SK-N-SH (cell line): ENCODE results near the gene PARP4. TPM values are rescaled to one million over a fixed set of nuclear protein-coding genes. Genes with fewer than 3 reads are reported as not detected.
A peak's percentile ranks its signal among the peaks of the same experiment; 100 is the strongest.
"Not testable (repeated sequence)": the region's sequence is repeated elsewhere in the genome, so short reads cannot be mapped to it uniquely, and the experiment has no call there.

Source experiments
- CTCF ChIA-PET: fragments of 300-600, 350-600 bp; formaldehyde crosslinking; extraction: SDS; loops from one replicate; lab custom pipeline; 2021; lab: Yijun Ruan, JAX
- POLR2A ChIA-PET: fragments of 350-600 bp; sonication (Branson Sonifier 250); formaldehyde crosslinking; extraction: SDS; loops from one replicate; lab custom pipeline; 2020; ENCODE audit warnings: antibody characterized with exemption, inconsistent platforms; lab: Yijun Ruan, JAX
- DNase-seq: peaks from one replicate; pipeline ENCODE4 v3.0.0; 2012
- H2AFZ ChIP-seq: fragments of 200-600 bp; sonication (generic); 2 replicates; pipeline ENCODE4 v1.8.1; 2016; ENCODE audit warnings: antibody characterized with exemption, mild to moderate bottlenecking, low read depth
- H3F3A ChIP-seq: fragments of 200-600 bp; sonication (generic); replicated peaks from 2 replicates; pipeline ENCODE3; 2016; ENCODE audit warnings: antibody characterized with exemption, mild to moderate bottlenecking; ENCODE audit not compliant: insufficient read depth
- H3K27ac ChIP-seq, 2 experiments: fragments of 200-500 bp in 1 of 2; fragments of 200-600 bp in 1 of 2; sonication (Bioruptor generic) in 1 of 2; sonication (generic), shearing (Covaris generic) in 1 of 2; 2 replicates each; pipeline versions ENCODE4 v1.5.1 to v1.6.1; 2014 to 2016; ENCODE audit warnings: low read depth in 2 of 2, inconsistent platforms in 1 of 2, low read length in 1 of 2, mild to moderate bottlenecking in 1 of 2, mixed read lengths in 1 of 2
- H3K27me3 ChIP-seq: fragments of 200-600 bp; sonication (generic), shearing (Covaris generic); 2 replicates; pipeline ENCODE4 v1.6.1; 2016; ENCODE audit warnings: mixed run types; ENCODE audit not compliant: insufficient read depth
- H3K36me3 ChIP-seq, 2 experiments: fragments of 200-500 bp in 1 of 2; fragments of 200-600 bp in 1 of 2; sonication (Bioruptor generic) in 1 of 2; sonication (generic) in 1 of 2; replicated peaks in 1 of 2; 2 replicates each; pipeline versions ENCODE3 to v1.5.1; 2014 to 2016; ENCODE audit warnings: low read length in 1 of 2, mild to moderate bottlenecking in 1 of 2; ENCODE audit not compliant: insufficient read depth in 2 of 2, control insufficient read depth in 1 of 2
- H3K4me1 ChIP-seq, 2 experiments: fragments of 200-500 bp in 1 of 2; fragments of 200-600 bp in 1 of 2; sonication (Bioruptor generic) in 1 of 2; sonication (generic), shearing (Covaris generic) in 1 of 2; 2 replicates each; pipeline versions ENCODE4 v1.5.1 to v1.6.1; 2014 to 2016; ENCODE audit warnings: low read depth in 1 of 2, low read length in 1 of 2, mixed run types in 1 of 2; ENCODE audit not compliant: insufficient read depth in 2 of 2, control insufficient read depth in 1 of 2
- H3K4me2 ChIP-seq: fragments of 200-600 bp; sonication (generic), shearing (Covaris generic); 2 replicates; pipeline ENCODE4 v1.6.1; 2017; ENCODE audit warnings: mixed run types
- H3K4me3 ChIP-seq, 2 experiments: fragments of 200-500 bp in 1 of 2; fragments of 200-600 bp in 1 of 2; sonication (Bioruptor generic) in 1 of 2; sonication (generic), shearing (Covaris generic) in 1 of 2; 2 replicates each; pipeline versions ENCODE4 v1.5.1 to v1.8.1; 2014 to 2016; ENCODE audit warnings: low read depth in 2 of 2, inconsistent platforms in 1 of 2, low read length in 1 of 2, mild to moderate bottlenecking in 1 of 2, mixed read lengths in 1 of 2, moderate library complexity in 1 of 2
- H3K79me2 ChIP-seq: fragments of 200-600 bp; sonication (generic); 2 replicates; pipeline ENCODE4 v1.8.1; 2017; ENCODE audit warnings: mild to moderate bottlenecking; ENCODE audit not compliant: insufficient read depth
- H3K9ac ChIP-seq: fragments of 200-600 bp; sonication (generic); 2 replicates; pipeline ENCODE4 v1.6.1; 2017; ENCODE audit warnings: mixed run types
- H3K9me2 ChIP-seq: fragments of 200-600 bp; sonication (generic); 2 replicates; pipeline ENCODE4 v1.6.1; 2017; ENCODE audit warnings: mixed run types
- H3K9me3 ChIP-seq: fragments of 200-600 bp; sonication (generic); 2 replicates; pipeline ENCODE4 v1.6.1; 2017; ENCODE audit warnings: mixed run types, mild to moderate bottlenecking, moderate library complexity
- H4K20me1 ChIP-seq: fragments of 200-600 bp; sonication (generic); 2 replicates; pipeline ENCODE4 v1.6.1; 2017; ENCODE audit warnings: mild to moderate bottlenecking, mixed run types; ENCODE audit not compliant: insufficient read depth
- ELF1 ChIP-seq: IDR thresholded peaks from 2 replicates; pipeline ENCODE4 v1.4.0; 2012
- EZH2phosphoT487 ChIP-seq: fragments of 200-600 bp; sonication (generic); IDR thresholded peaks from 2 replicates; pipeline ENCODE4 v1.6.1; 2017; ENCODE audit warnings: low read depth, mixed run types, mild to moderate bottlenecking, antibody characterized with exemption, moderate library complexity, borderline replicate concordance
- REST ChIP-seq: IDR thresholded peaks from 2 replicates; pipeline ENCODE4 v1.6.1; 2012; ENCODE audit warnings: mild to moderate bottlenecking, low read depth, low read length, moderate library complexity
- USF2 ChIP-seq: fragments of 150-350 bp; IDR thresholded peaks from 2 replicates; pipeline ENCODE4 v1.6.1; 2017; ENCODE audit warnings: antibody characterized with exemption, low read length, low read depth, borderline replicate concordance
- WGBS: methylation state at CpG from one replicate; pipeline ENCODE4 v1.1.6; 2017; ENCODE audit warnings: low lambda C conversion rate; 5-methylcytosine and 5-hydroxymethylcytosine counted together
- polyA plus RNA-seq, 3 experiments: library from polyadenylated mRNA; depleted of rRNA; stranded (reverse); fragments of >200 nt; gene quantifications; 2 replicates each; pipeline ENCODE4 v1.2.3, GENCODE V29; 2012

The PARP4 gene
- polyA plus RNA-seq, 1 of the 3 experiments (the other 2 are of a cell fraction), result 33.9 TPM

GRCh38 chr13:24559431-24560218, 47.0 kb upstream of the PARP4 start:
- H3K4me2 ChIP-seq, H3F3A ChIP-seq, H4K20me1 ChIP-seq, H3K9me3 ChIP-seq, DNase-seq, H3K27me3 ChIP-seq, H2AFZ ChIP-seq, H3K79me2 ChIP-seq, H3K27ac ChIP-seq, H3K9me2 ChIP-seq, CTCF ChIA-PET, H3K36me3 ChIP-seq, H3K9ac ChIP-seq, POLR2A ChIA-PET, H3K4me3 ChIP-seq, H3K4me1 ChIP-seq: not testable (repeated sequence)
- WGBS, result 77% methylated on average over 10 of the region's 15 CpGs

- peak; percentile 10 for DNase-seq
- Histone ChIP-seq H3K27ac (no peak overlapping the region), H3K79me2 (no peaks in the 10 kb centered on the region), H3F3A (no peaks in the 10 kb centered on the region), H3K4me2 (no peak overlapping the region), H3K36me3 (no peaks in the 10 kb centered on the region), H3K9me3 (no peaks in the 10 kb centered on the region), H3K4me1 (no peaks in the 10 kb centered on the region), H2AFZ (no peak overlapping the region), H3K4me3 (no peak overlapping the region), H4K20me1 (no peaks in the 10 kb centered on the region), H3K9me2 (no peaks in the 10 kb centered on the region), H3K9ac (no peak overlapping the region), H3K27me3 (no peaks in the 10 kb centered on the region; the same call in 1 of the 2 replicates)
- ChIA-PET CTCF (no interaction called here), POLR2A (no interaction called here)
- TF ChIP-seq ELF1 (no peak), USF2 (no peak), REST (no peak), EZH2phosphoT487 (no peak)
- 52% methylated on average over 5 of the region's 5 CpGs for WGBS
Observed at GRCh38 chr13:24557081-24557480, 44.5 kb upstream of the PARP4 start.

- H3K4me1 ChIP-seq, H3K9me2 ChIP-seq, POLR2A ChIA-PET, H2AFZ ChIP-seq, H3K27me3 ChIP-seq, H3K9me3 ChIP-seq, H3K4me2 ChIP-seq, H3F3A ChIP-seq, H3K27ac ChIP-seq, DNase-seq, CTCF ChIA-PET, H3K4me3 ChIP-seq, H3K79me2 ChIP-seq, H4K20me1 ChIP-seq, H3K9ac ChIP-seq, H3K36me3 ChIP-seq: not testable (repeated sequence)
- WGBS, result 39% methylated on average over 5 of the region's 5 CpGs
Observed at GRCh38 chr13:24553892-24554291, 41.3 kb upstream of the PARP4 start.

- H2AFZ ChIP-seq, result peak overlapping the region; percentile 79; the same call in 1 of the 2 replicates
- H3K27ac ChIP-seq, H3K79me2 ChIP-seq, H3F3A ChIP-seq, H3K4me1 ChIP-seq, POLR2A ChIA-PET, H3K9me3 ChIP-seq, H3K9me2 ChIP-seq, H3K36me3 ChIP-seq, H4K20me1 ChIP-seq, H3K9ac ChIP-seq: not testable (repeated sequence)
- peak; percentile 73 for DNase-seq
- peak overlapping the region; percentile 55 for H3K4me2 ChIP-seq
- H3K27me3 ChIP-seq, result peaks cover 24% of the 10 kb centered on the region; the same call in 1 of the 2 replicates
- H3K4me3 ChIP-seq, result peak overlapping the region in 1 of 2 experiments; percentile 44; a peak in 2 of 4 replicates
- WGBS, result 13% methylated on average over 42 of the region's 73 CpGs
- CTCF ChIA-PET, result interaction anchor here (0.7 to 1.0 kb wide), 2 partner anchors 11 to 130 kb away, joined by 3 read pairs; no protein-coding TSS in a partner anchor
Observed at GRCh38 chr13:24541476-24542352, 29.1 kb upstream of the PARP4 start.
